K562 (cell line): Measurements from ENCODE around the gene BCAS1.

Experiments used
- ATF2 ChIP-seq: sonication (generic); formaldehyde crosslinking; IDR thresholded peaks from 2 replicates; pipeline ENCODE4 v1.8.1; 2022; ENCODE audit warnings: missing genetic modification reagents
- CHCHD3 ChIP-seq: fragments of 250-450 bp; sonication (Bioruptor Pico); IDR thresholded peaks from 2 replicates; pipeline ENCODE4 v2.1.2; 2022; ENCODE audit warnings: mild to moderate bottlenecking
- CHD2 ChIP-seq: IDR thresholded peaks from 2 replicates; pipeline ENCODE4 v1.6.1; 2011; ENCODE audit warnings: low read depth, low read length
- CREB1 ChIP-seq, 2 experiments: sonication (generic) in 1 of 2; formaldehyde crosslinking in 1 of 2; IDR thresholded peaks; 2 replicates each; pipeline versions ENCODE4 v1.6.1 to v1.8.0; 2012 to 2022; ENCODE audit warnings: inconsistent platforms in 1 of 2, mild to moderate bottlenecking in 1 of 2, missing genetic modification reagents in 1 of 2, moderate library complexity in 1 of 2
- CTCF ChIP-seq, 3 experiments: IDR thresholded peaks in 2 of 3; conservative IDR thresholded peaks in 1 of 3; 2 replicates each; pipeline ENCODE4 v1.5.1; 2011 to 2012; ENCODE audit warnings: low read length in 3 of 3, mild to moderate bottlenecking in 3 of 3, control low read depth in 2 of 3, improper control_type of control experiment in 1 of 3, inconsistent platforms in 1 of 3, low read depth in 1 of 3, mixed read lengths in 1 of 3, moderate library complexity in 1 of 3; ENCODE audit not compliant: insufficient read depth in 2 of 3
- ETS1 ChIP-seq: conservative IDR thresholded peaks from 2 replicates; pipeline ENCODE4 v1.6.1; 2011; ENCODE audit warnings: low read depth, mild to moderate bottlenecking, low read length; ENCODE audit not compliant: control insufficient read depth
- FUS ChIP-seq: fragments of 200-400 bp; formaldehyde crosslinking; optimal IDR thresholded peaks from 2 replicates; pipeline ENCODE3; 2017; ENCODE audit warnings: low read depth, low read length
- HOMEZ ChIP-seq: fragments of 250-450 bp; sonication (Bioruptor Pico); IDR thresholded peaks from 2 replicates; pipeline ENCODE4 v1.4.0; 2020; ENCODE audit warnings: mild to moderate bottlenecking, moderate library complexity
- NRF1 ChIP-seq, 2 experiments: fragments of 450-650 bp; IDR thresholded peaks in 1 of 2; conservative IDR thresholded peaks in 1 of 2; 2 replicates each; pipeline ENCODE4 v1.6.1; 2014; ENCODE audit warnings: mild to moderate bottlenecking in 2 of 2
- PCBP2 ChIP-seq: fragments of 200-400 bp; formaldehyde crosslinking; IDR thresholded peaks from 2 replicates; pipeline ENCODE4 v1.6.1; 2018; ENCODE audit warnings: low read length, low read depth, mild to moderate bottlenecking, moderate library complexity; ENCODE audit not compliant: poor library complexity, severe bottlenecking
- TAF1 ChIP-seq: IDR thresholded peaks from 2 replicates; pipeline ENCODE4 v1.6.1; 2011; ENCODE audit warnings: mild to moderate bottlenecking, low read length, moderate library complexity; ENCODE audit not compliant: insufficient read depth, control insufficient read depth, severe bottlenecking; ENCODE audit errors: extremely low read depth
- ZFPM2 ChIP-seq: fragments of 250-450 bp; sonication (Bioruptor Pico); IDR thresholded peaks from 2 replicates; pipeline ENCODE4 v1.5.1; 2022; ENCODE audit warnings: mild to moderate bottlenecking
- ZZZ3 ChIP-seq: fragments of 450-650 bp; IDR thresholded peaks from 2 replicates; pipeline ENCODE4 v1.6.1; 2016; ENCODE audit warnings: antibody characterized with exemption, mild to moderate bottlenecking, moderate library complexity

- TF ChIP-seq ZZZ3 = no peak
- TF ChIP-seq FUS = no peak
- no peak for TF ChIP-seq ETS1
- TF ChIP-seq CREB1 (IDR thresholded peaks at IDR 0.05) = no peak
- no peak for TF ChIP-seq CREB1 (CRISPR knock-in tag; IDR thresholded peaks at IDR 0.05)
- TF ChIP-seq CHD2 = no peak
- TF ChIP-seq CHCHD3 = no peak
- no peak for TF ChIP-seq CTCF (IDR thresholded peaks at IDR 0.05 in 2 of 3, conservative IDR thresholded peaks at IDR 0.05 in 1 of 3; ENCODE audit: insufficient read depth in 2 of 3, low read depth in 1 of 3, low read length in 3 of 3)
- TF ChIP-seq ZFPM2 (CRISPR knock-in tag) = no peak
- TF ChIP-seq PCBP2 = no peak
- no peak for TF ChIP-seq ATF2 (CRISPR knock-in tag)
- TF ChIP-seq HOMEZ (CRISPR knock-in tag) = no peak
- TF ChIP-seq NRF1 (conservative IDR thresholded peaks at IDR 0.05 in 1 of 2, IDR thresholded peaks at IDR 0.05 in 1 of 2) = no peak
- no peak for TF ChIP-seq TAF1
These were observed 29.5 kb upstream of the BCAS1 start for GRCh38 chr20:54099894-54100293.
